ENCODE results near the gene CIP2A. TPM values are rescaled to one million over a fixed set of nuclear protein-coding genes. Genes with fewer than 3 reads are reported as not detected.

The CIP2A gene
- total and polyA plus RNA-seq, 2 of the 8 experiments (the other 6 are each of a cell fraction or from before 2014, with no cell fraction given) = 11.9 to 38.0 TPM

GRCh38 chr3:108603691-108604090 is 14.5 kb upstream of the CIP2A start:
- no peak overlapping the region for H4K5ac ChIP-seq (ENCODE audit: insufficient read length, low read depth, low read length)
- H3K23me2 ChIP-seq (ENCODE audit: low read depth, low read length) = no peaks in the 10 kb centered on the region
- H2AK5ac ChIP-seq (ENCODE audit: low read depth, low read length) = no peak overlapping the region
- no peak overlapping the region for H3K4me3 ChIP-seq (ENCODE audit: extremely low read depth in 1 of 4, insufficient read depth in 2 of 4, low read depth in 3 of 4, low read length in 4 of 4)
- H3K79me1 ChIP-seq (ENCODE audit: low read depth, low read length) = no peaks in the 10 kb centered on the region
- H2BK5ac ChIP-seq (ENCODE audit: low read depth, low read length) = no peak overlapping the region
- H3K4me2 ChIP-seq (ENCODE audit: insufficient read depth in 1 of 2, low read depth in 2 of 2, low read length in 2 of 2) = no peak overlapping the region
- no peak overlapping the region for H3K23ac ChIP-seq (ENCODE audit: insufficient read length)
- FAIRE-seq (no peak), DNase-seq (ENCODE audit: low read depth in 1 of 2, low spot score in 2 of 2) (no peak)
- H3K14ac ChIP-seq (ENCODE audit: insufficient read length) = no peak overlapping the region
- no peak overlapping the region for H3K9ac ChIP-seq (replicated peaks in 1 of 4; ENCODE audit: extremely low read depth in 1 of 4, low read depth in 3 of 4, low read length in 3 of 4)
- ChIA-PET POLR2A (ENCODE audit: partially characterized antibody) (interaction anchor here (3.2 kb wide), 1 partner anchor 13 kb away, joined by 25 read pairs; the partner anchor contains the start of genes CIP2A and DZIP3), CTCF (ENCODE audit: partially characterized antibody) (interaction anchor here (0.6 to 2.5 kb wide), 4 partner anchors 16 to 214 kb away, joined by 3 to 9 read pairs (median 4); no protein-coding TSS in a partner anchor)
- no peak for TF ChIP-seq PHF8 (conservative IDR thresholded peaks at IDR 0.05; ENCODE audit: low read depth, low read length)
- no peak for TF ChIP-seq POLR2AphosphoS5 (IDR thresholded peaks at IDR 0.05; ENCODE audit: low read depth, low read length)
- H2BK15ac ChIP-seq (ENCODE audit: low read length) = no peak overlapping the region
- H3K56ac ChIP-seq (replicated peaks; ENCODE audit: insufficient read length, low read depth, low read length) = no peak overlapping the region
- H3K18ac ChIP-seq (ENCODE audit: extremely low read depth, low read length) = no peak overlapping the region
- peaks cover 0 to 3% (median 0%) of the 10 kb centered on the region in 4 experiments; a peak in 1 of 8 replicates for H3K36me3 ChIP-seq (ENCODE audit: control insufficient read depth in 2 of 4, insufficient read depth in 4 of 4, low read length in 3 of 4)
- H3K27me3 ChIP-seq (replicated peaks in 1 of 4; ENCODE audit: control insufficient read depth in 3 of 4, extremely low read depth in 1 of 4, insufficient read depth in 3 of 4, low read length in 3 of 4) = no peaks in the 10 kb centered on the region
- H2AFZ ChIP-seq (ENCODE audit: low read length) = no peak overlapping the region
- H2BK120ac ChIP-seq (replicated peaks; ENCODE audit: low read depth, low read length) = no peak overlapping the region
- no peak overlapping the region for H4K8ac ChIP-seq (ENCODE audit: extremely low read depth, insufficient read depth, low read length)
- H3K9me3 ChIP-seq (ENCODE audit: insufficient read depth in 2 of 2, low read depth in 1 of 2, low read length in 1 of 2) = no peaks in the 10 kb centered on the region
- no peak overlapping the region for H2BK20ac ChIP-seq (ENCODE audit: low read length)
- H3K79me2 ChIP-seq (ENCODE audit: control insufficient read depth in 1 of 2, insufficient read depth in 2 of 2, low read length in 2 of 2) = peaks cover 3 to 26% of the 10 kb centered on the region in 2 experiments; a peak in 3 of 4 replicates
- H3K4me1 ChIP-seq (replicated peaks in 1 of 4; ENCODE audit: control insufficient read depth in 3 of 4, insufficient read depth in 4 of 4, low read length in 3 of 4) = peaks cover 0 to 3% (median 1%) of the 10 kb centered on the region in 4 experiments; a peak in 2 of 7 replicates
- no peak overlapping the region for H3K4ac ChIP-seq (replicated peaks; ENCODE audit: insufficient read length, low read depth, low read length)
- no peak overlapping the region for H2BK12ac ChIP-seq (ENCODE audit: low read depth, low read length)
- H3K27ac ChIP-seq (ENCODE audit: low read depth, low read length) = no peak overlapping the region
- no peak overlapping the region for H4K91ac ChIP-seq (replicated peaks; ENCODE audit: insufficient read length, low read length)
- H4K20me1 ChIP-seq (replicated peaks in 1 of 2; ENCODE audit: control insufficient read depth in 1 of 2, insufficient read depth in 2 of 2, low read length in 2 of 2) = no peaks in the 10 kb centered on the region
